Kidney (tissue), 14 donors: ENCODE results near the gene CCDC85A. TPM values are rescaled to one million over a fixed set of nuclear protein-coding genes. Genes with fewer than 3 reads are reported as not detected.

Source experiments
- DNase-seq, 5 donors: peaks; one replicate each; pipeline ENCODE4 v3.0.0-alpha.2; 2013 to 2020
- FAIRE-seq: peaks from 2 replicates; lab custom pipeline; 2012; peaks lifted over from hg19 to GRCh38; lab: Jason Lieb, UNC
- H3K27ac ChIP-seq, 2 donors: one replicate each; pipeline ENCODE4 v1.7.0; 2013; ENCODE audit warnings: low read depth in 2 of 2, low read length in 2 of 2, inconsistent platforms in 1 of 2
- H3K27me3 ChIP-seq: one replicate; pipeline ENCODE4 v1.7.1; 2013; ENCODE audit warnings: low read length, inconsistent platforms; ENCODE audit not compliant: control insufficient read depth, insufficient read depth
- H3K36me3 ChIP-seq, 3 donors: one replicate each; pipeline versions ENCODE4 v1.7.0 to v1.7.1; 2013; ENCODE audit warnings: low read length in 3 of 3, control low read depth in 1 of 3, inconsistent platforms in 1 of 3; ENCODE audit not compliant: insufficient read depth in 3 of 3, control insufficient read depth in 2 of 3
- H3K4me1 ChIP-seq, 3 donors: one replicate each; pipeline versions ENCODE4 v1.7.0 to v1.7.1; 2013; ENCODE audit warnings: low read length in 3 of 3, inconsistent platforms in 1 of 3, low read depth in 1 of 3; ENCODE audit not compliant: control insufficient read depth in 2 of 3, insufficient read depth in 2 of 3
- H3K4me3 ChIP-seq, 3 donors: one replicate each; pipeline versions ENCODE4 v1.7.0 to v1.8.1; 2013; ENCODE audit warnings: low read length in 3 of 3, control low read depth in 1 of 3, inconsistent platforms in 1 of 3
- H3K9ac ChIP-seq, 3 donors: one replicate each; pipeline versions ENCODE4 v1.7.0 to v1.7.1; 2013; ENCODE audit warnings: low read length in 3 of 3, control low read depth in 1 of 3, inconsistent platforms in 1 of 3
- H3K9me3 ChIP-seq, 3 donors: one replicate each; pipeline versions ENCODE4 v1.7.0 to v1.7.1; 2013; ENCODE audit warnings: low read length in 3 of 3, control low read depth in 1 of 3, inconsistent platforms in 1 of 3; ENCODE audit not compliant: control insufficient read depth in 2 of 3, insufficient read depth in 1 of 3
- CTCF ChIP-seq: IDR thresholded peaks from 3 replicates; pipeline ENCODE4 v1.5.1; 2012; ENCODE audit warnings: mild to moderate bottlenecking, moderate library complexity, borderline replicate concordance; ENCODE audit not compliant: insufficient read depth; ENCODE audit errors: extremely low read depth
- intact Hi-C: fragments of 100-400 bp; cut with DNase I; formaldehyde crosslinking; loops from one replicate; pipeline ENCODE4 v1.11.1; 2022
- polyA plus RNA-seq: library from polyadenylated mRNA; stranded (reverse); fragments of 350-450 nt; fragmentation: Illumina TruSeq; extraction: RNeasy Lipid Tissue Mini Kit (QIAGEN cat#74804); gene quantifications from one replicate; pipeline ENCODE4 v1.2.3, GENCODE V29; 2014; ENCODE audit warnings: low read depth, low replicate concordance; ENCODE audit not compliant: insufficient read depth
- total RNA-seq: library from RNA; stranded (reverse); fragmentation: NEBNext Ultra II Directional; extraction: Animal tissue kit (Norgen Biotek cat#: 25700); gene quantifications from one replicate; pipeline ENCODE4 v1.2.1, GENCODE V29; 2021
- donor health status: control.
- donor health status: control.
- donor health status: control.
- donor health status: control.
- donor health status: control.
- donor health status: DM: yes; HTN: yes; CAD: no.
- donor health status: Normal renal cell carcinoma (clear cell type).

Gene CCDC85A
- total and polyA plus RNA-seq, 2 donors from 2014 or later, result 0.65 to 2.1 TPM

GRCh38 chr2:56316011-56316410, 132.2 kb downstream of the CCDC85A start:
- H3K4me1 ChIP-seq, result no peaks in the 10 kb centered on the region
- no peaks in the 10 kb centered on the region for H3K9me3 ChIP-seq
- DNase-seq, result no peak
- no peak overlapping the region for H3K9ac ChIP-seq
- H3K36me3 ChIP-seq, result no peaks in the 10 kb centered on the region
- H3K27ac ChIP-seq, result no peak overlapping the region
- no peak overlapping the region for H3K4me3 ChIP-seq
- no peak for FAIRE-seq
- intact Hi-C loops, result no loop called here
- TF ChIP-seq CTCF, result no peak
- H3K27me3 ChIP-seq, result no peaks in the 10 kb centered on the region

GRCh38 chr2:56318147-56318546, 134.4 kb downstream of the CCDC85A start:
- Histone ChIP-seq H3K4me3 (no peak overlapping the region), H3K4me1 (no peaks in the 10 kb centered on the region), H3K9ac (no peak overlapping the region), H3K27ac (no peak overlapping the region), H3K27me3 (no peaks in the 10 kb centered on the region), H3K36me3 (no peaks in the 10 kb centered on the region), H3K9me3 (no peaks in the 10 kb centered on the region)
- FAIRE-seq (no peak), DNase-seq (no peak)
- TF ChIP-seq CTCF, result no peak
- intact Hi-C loops, result no loop called here

- FAIRE-seq (no peak), DNase-seq (no peak)
- Histone ChIP-seq H3K4me3 (no peak overlapping the region), H3K36me3 (no peaks in the 10 kb centered on the region), H3K4me1 (no peaks in the 10 kb centered on the region), H3K27me3 (no peaks in the 10 kb centered on the region), H3K9me3 (no peaks in the 10 kb centered on the region), H3K9ac (no peak overlapping the region), H3K27ac (no peak overlapping the region)
- TF ChIP-seq CTCF, result no peak
- intact Hi-C loops, result no loop called here
Observed at GRCh38 chr2:56325661-56326345, 142.0 kb downstream of the CCDC85A start.

GRCh38 chr2:56326346-56326741, 142.6 kb downstream of the CCDC85A start:
- no peak overlapping the region for H3K4me3 ChIP-seq
- intact Hi-C loops, result no loop called here
- H3K9me3 ChIP-seq, result no peaks in the 10 kb centered on the region
- TF ChIP-seq CTCF, result no peak
- no peak overlapping the region for H3K27ac ChIP-seq
- H3K36me3 ChIP-seq, result no peaks in the 10 kb centered on the region
- no peaks in the 10 kb centered on the region for H3K4me1 ChIP-seq
- DNase-seq (no peak), FAIRE-seq (no peak)
- H3K27me3 ChIP-seq, result no peaks in the 10 kb centered on the region
- H3K9ac ChIP-seq, result no peak overlapping the region
